H1 (cell line): ENCODE results near the gene CYTH1. TPM values are rescaled to one million over a fixed set of nuclear protein-coding genes. Genes with fewer than 3 reads are reported as not detected.

Experiments used
- CTCF ChIA-PET: fragments of 300-600 bp; sonication (Branson Sonifier 250); formaldehyde crosslinking; loops from one replicate; lab custom pipeline; 2021; ENCODE audit not compliant: partially characterized antibody; lab: Charles Lee
- POLR2A ChIA-PET: fragments of 300-600 bp; sonication (Branson Sonifier 250); formaldehyde crosslinking; loops from one replicate; lab custom pipeline; 2021; ENCODE audit warnings: inconsistent platforms; ENCODE audit not compliant: partially characterized antibody; lab: Charles Lee
- DNase-seq, 2 experiments: peaks; one replicate each; pipeline versions ENCODE4 v3.0.0 to v3.0.0-alpha.2; 2010 to 2022; ENCODE audit warnings: low spot score in 2 of 2, low read depth in 1 of 2, mixed read lengths in 1 of 2
- FAIRE-seq: peaks from 2 replicates; lab custom pipeline; 2011; peaks lifted over from hg19 to GRCh38; lab: Jason Lieb, UNC
- H2AFZ ChIP-seq: 2 replicates; pipeline ENCODE4 v1.8.1; 2012; ENCODE audit warnings: low read length, inconsistent platforms
- H2AK5ac ChIP-seq: 2 replicates; pipeline ENCODE4 v1.6.1; 2013; ENCODE audit warnings: low read depth, low read length
- H2BK120ac ChIP-seq: replicated peaks from 2 replicates; pipeline ENCODE3; 2013; ENCODE audit warnings: low read depth, low read length, inconsistent platforms
- H2BK12ac ChIP-seq: 2 replicates; pipeline ENCODE4 v1.6.1; 2013; ENCODE audit warnings: low read depth, low read length
- H2BK15ac ChIP-seq: 2 replicates; pipeline ENCODE4 v1.6.1; 2013; ENCODE audit warnings: low read length
- H2BK20ac ChIP-seq: 2 replicates; pipeline ENCODE4 v1.6.1; 2013; ENCODE audit warnings: low read length
- H2BK5ac ChIP-seq: 2 replicates; pipeline ENCODE4 v1.6.1; 2013; ENCODE audit warnings: low read depth, low read length
- H3K14ac ChIP-seq: 2 replicates; pipeline ENCODE4 v1.6.1; 2013; ENCODE audit warnings: inconsistent platforms; ENCODE audit not compliant: insufficient read length
- H3K18ac ChIP-seq: 2 replicates; pipeline ENCODE4 v1.6.1; 2013; ENCODE audit warnings: low read length; ENCODE audit errors: extremely low read depth
- H3K23ac ChIP-seq: 2 replicates; pipeline ENCODE4 v1.6.1; 2013; ENCODE audit warnings: inconsistent platforms; ENCODE audit not compliant: insufficient read length
- H3K23me2 ChIP-seq: 2 replicates; pipeline ENCODE4 v1.6.1; 2013; ENCODE audit warnings: low read depth, low read length
- H3K27ac ChIP-seq: 2 replicates; pipeline ENCODE4 v1.6.1; 2011; ENCODE audit warnings: low read depth, low read length, inconsistent platforms
- H3K27me3 ChIP-seq, 4 experiments: replicated peaks in 1 of 4; 1 replicate in 1 of 4; 2 replicates in 3 of 4; pipeline versions ENCODE4 v1.6.1 to v1.8.1; 2011 to 2013; ENCODE audit warnings: low read length in 3 of 4, mild to moderate bottlenecking in 3 of 4, inconsistent platforms in 2 of 4, mixed read lengths in 2 of 4, moderate library complexity in 1 of 4; ENCODE audit not compliant: control insufficient read depth in 3 of 4, insufficient read depth in 3 of 4; ENCODE audit errors: extremely low read depth in 1 of 4
- H3K36me3 ChIP-seq, 4 experiments: 2 replicates each; pipeline versions ENCODE4 v1.6.1 to v1.8.1; 2011 to 2013; ENCODE audit warnings: mild to moderate bottlenecking in 4 of 4, low read length in 3 of 4, moderate library complexity in 2 of 4, control low read depth in 1 of 4, inconsistent platforms in 1 of 4; ENCODE audit not compliant: insufficient read depth in 4 of 4, control insufficient read depth in 2 of 4
- H3K4ac ChIP-seq: replicated peaks from 2 replicates; pipeline ENCODE3; 2013; ENCODE audit warnings: low read length, low read depth, mixed read lengths, inconsistent platforms; ENCODE audit not compliant: insufficient read length
- H3K4me1 ChIP-seq, 4 experiments: replicated peaks in 1 of 4; 1 replicate in 1 of 4; 2 replicates in 3 of 4; pipeline versions ENCODE4 v1.6.1 to v1.8.1; 2011 to 2013; ENCODE audit warnings: low read length in 3 of 4, inconsistent platforms in 2 of 4, mixed read lengths in 1 of 4; ENCODE audit not compliant: insufficient read depth in 4 of 4, control insufficient read depth in 3 of 4
- H3K4me2 ChIP-seq, 2 experiments: 2 replicates each; pipeline versions ENCODE4 v1.6.1 to v1.8.1; 2011 to 2013; ENCODE audit warnings: low read depth in 2 of 2, low read length in 2 of 2, control low read depth in 1 of 2, inconsistent platforms in 1 of 2, mild to moderate bottlenecking in 1 of 2; ENCODE audit not compliant: insufficient read depth in 1 of 2
- H3K4me3 ChIP-seq, 4 experiments: fragments of 200-600, 300-600 bp in 1 of 4; sonication (generic), shearing (Covaris generic), sonication (Bioruptor Twin) in 1 of 4; 2 replicates each; pipeline versions ENCODE4 v1.5.1 to v1.8.1; 2011 to 2016; ENCODE audit warnings: low read length in 4 of 4, low read depth in 3 of 4, control low read depth in 2 of 4, inconsistent platforms in 2 of 4, mild to moderate bottlenecking in 2 of 4, mixed read lengths in 1 of 4, moderate library complexity in 1 of 4; ENCODE audit not compliant: insufficient read depth in 2 of 4; ENCODE audit errors: extremely low read depth in 1 of 4
- H3K56ac ChIP-seq: replicated peaks from 2 replicates; pipeline ENCODE3; 2013; ENCODE audit warnings: low read depth, mild to moderate bottlenecking, mixed read lengths, low read length, inconsistent platforms; ENCODE audit not compliant: insufficient read length
- H3K79me1 ChIP-seq: 2 replicates; pipeline ENCODE4 v1.6.1; 2013; ENCODE audit warnings: low read depth, low read length, control low read depth
- H3K79me2 ChIP-seq, 2 experiments: 2 replicates each; pipeline versions ENCODE4 v1.6.1 to v1.8.1; 2012 to 2013; ENCODE audit warnings: low read length in 2 of 2, mild to moderate bottlenecking in 2 of 2, inconsistent platforms in 1 of 2; ENCODE audit not compliant: insufficient read depth in 2 of 2, control insufficient read depth in 1 of 2
- H3K9ac ChIP-seq, 4 experiments: replicated peaks in 1 of 4; 1 replicate in 1 of 4; 2 replicates in 3 of 4; pipeline versions ENCODE4 v1.6.1 to v1.8.1; 2011 to 2013; ENCODE audit warnings: low read depth in 3 of 4, low read length in 3 of 4, control low read depth in 2 of 4, mild to moderate bottlenecking in 2 of 4, moderate library complexity in 2 of 4, inconsistent platforms in 1 of 4; ENCODE audit errors: extremely low read depth in 1 of 4
- H3K9me3 ChIP-seq, 2 experiments: 2 replicates each; pipeline versions ENCODE4 v1.6.1 to v1.8.1; 2012 to 2013; ENCODE audit warnings: mild to moderate bottlenecking in 2 of 2, moderate library complexity in 2 of 2, control low read depth in 1 of 2, inconsistent platforms in 1 of 2, low read depth in 1 of 2, low read length in 1 of 2, mixed read lengths in 1 of 2; ENCODE audit not compliant: insufficient read depth in 2 of 2
- H4K20me1 ChIP-seq, 2 experiments: replicated peaks in 1 of 2; 2 replicates each; pipeline versions ENCODE3 to v1.8.1; 2011 to 2013; ENCODE audit warnings: inconsistent platforms in 2 of 2, low read length in 2 of 2, mild to moderate bottlenecking in 1 of 2; ENCODE audit not compliant: insufficient read depth in 2 of 2, control insufficient read depth in 1 of 2
- H4K5ac ChIP-seq: 2 replicates; pipeline ENCODE4 v1.6.1; 2013; ENCODE audit warnings: low read length, low read depth, mixed read lengths, inconsistent platforms; ENCODE audit not compliant: insufficient read length
- H4K8ac ChIP-seq: 2 replicates; pipeline ENCODE4 v1.8.0; 2013; ENCODE audit warnings: mild to moderate bottlenecking, moderate library complexity, low read length, inconsistent platforms; ENCODE audit not compliant: insufficient read depth; ENCODE audit errors: extremely low read depth
- H4K91ac ChIP-seq: replicated peaks from 2 replicates; pipeline ENCODE3; 2013; ENCODE audit warnings: low read length, mixed read lengths, inconsistent platforms; ENCODE audit not compliant: insufficient read length
- ATF3 ChIP-seq: IDR thresholded peaks from 2 replicates; pipeline ENCODE4 v1.6.1; 2011; ENCODE audit warnings: low read depth, mild to moderate bottlenecking, low read length; ENCODE audit not compliant: insufficient read depth
- CBX5 ChIP-seq: fragments of 300-800, 300-1000 bp; sonication (generic); IDR thresholded peaks from 2 replicates; pipeline ENCODE4 v1.7.1; 2016; ENCODE audit warnings: antibody characterized with exemption, low read length, low read depth
- SP2 ChIP-seq: IDR thresholded peaks from 2 replicates; pipeline ENCODE4 v1.6.1; 2012; ENCODE audit warnings: mild to moderate bottlenecking, low read length, inconsistent platforms
- YY1 ChIP-seq: IDR thresholded peaks from 2 replicates; pipeline ENCODE4 v1.6.1; 2011; ENCODE audit warnings: low read depth, mild to moderate bottlenecking, low read length
- WGBS, 2 experiments: shearing (Covaris generic) in 1 of 2; methylation state at CpG; one replicate each; pipeline versions ENCODE4 v1.1.6 to v1.1.7; 2013 to 2015; ENCODE audit warnings: low lambda C conversion rate in 2 of 2, mixed read lengths in 2 of 2, inconsistent platforms in 1 of 2, low coverage in 1 of 2, missing lambda C conversion rate in 1 of 2; ENCODE audit not compliant: insufficient replicate concordance in 2 of 2, insufficient coverage in 1 of 2, insufficient read length in 1 of 2; ENCODE audit errors: extremely low coverage in 1 of 2, missing lambda C conversion rate in 1 of 2; 5-methylcytosine and 5-hydroxymethylcytosine counted together
- polyA plus RNA-seq, 7 experiments: library from polyadenylated mRNA; depleted of rRNA in 3 of 7; stranded (reverse) in 5 of 7; unstranded in 2 of 7; fragments of >200 nt in 5 of 7; fragments of 200-250 nt in 2 of 7; gene quantifications; 1 replicate in 5 of 7; 2 replicates in 1 of 7; 4 replicates in 1 of 7; pipeline versions ENCODE4 v1.2.1 to v1.2.3, GENCODE V29; 2011 to 2013; ENCODE audit warnings: missing spikeins in 2 of 7, mixed read lengths in 2 of 7
- total RNA-seq: library from RNA; stranded (reverse); fragmentation: NEBNext Ultra II Directional; extraction: Animal tissue kit (Norgen Biotek cat#: 25700); gene quantifications from 2 replicates; pipeline ENCODE4 v1.2.1, GENCODE V29; 2021

The CYTH1 gene
- total and polyA plus RNA-seq, 2 of the 8 experiments (the other 6 are each of a cell fraction or from before 2014, with no cell fraction given), result 12.8 to 14.8 TPM

- H3K23ac ChIP-seq, result no peak overlapping the region
- H3K18ac ChIP-seq, result no peak overlapping the region
- no peak overlapping the region for H2BK120ac ChIP-seq
- H4K8ac ChIP-seq, result no peak overlapping the region
- H4K91ac ChIP-seq, result no peak overlapping the region
- H3K56ac ChIP-seq, result no peak overlapping the region
- no peak overlapping the region for H2BK12ac ChIP-seq
- no peaks in the 10 kb centered on the region; a peak in 2 of 7 replicates for H3K4me1 ChIP-seq
- H3K23me2 ChIP-seq, result peaks cover 7% of the 10 kb centered on the region
- DNase-seq, result no peak
- H3K79me2 ChIP-seq, result no peaks in the 10 kb centered on the region
- no peaks in the 10 kb centered on the region; a peak in 1 of 7 replicates for H3K27me3 ChIP-seq
- no peak overlapping the region for H2BK20ac ChIP-seq
- no peak overlapping the region for H2BK5ac ChIP-seq
- H3K27ac ChIP-seq, result no peak overlapping the region
- H2AK5ac ChIP-seq, result no peak overlapping the region
- 90% methylated on average over 12 of the region's 12 CpGs; no CpG with 5 or more reads in 1 of the 2 experiments for WGBS, 2 experiments
- peaks cover 0 to 3% of the 10 kb centered on the region in 2 experiments for H4K20me1 ChIP-seq
- POLR2A ChIA-PET, result interaction anchor here (0.6 to 1.7 kb wide), 8 partner anchors 9 to 118 kb away, joined by 3 to 11 read pairs (median 4); partner anchors contain the start of genes CEP295NL and USP36
- no peaks in the 10 kb centered on the region for H3K79me1 ChIP-seq
- no peak overlapping the region for H2BK15ac ChIP-seq
- 0 out of 8 replicates have a peak, but pooled peaks cover 0 to 2% (median 0%) of the 10 kb centered on the region in 4 experiments for H3K36me3 ChIP-seq
- H3K4me3 ChIP-seq, result no peak overlapping the region
- no peak overlapping the region for H3K4ac ChIP-seq
- no peak overlapping the region for H3K9ac ChIP-seq
- CTCF ChIA-PET, result interaction anchor here (0.9 to 2.8 kb wide), 4 partner anchors 14 to 288 kb away, joined by 3 to 11 read pairs (median 3); no protein-coding TSS in a partner anchor
- H2AFZ ChIP-seq, result no peak overlapping the region
- no peak overlapping the region for H4K5ac ChIP-seq
- TF ChIP-seq ATF3 (no peak), CBX5 (no peak), YY1 (no peak), SP2 (no peak)
- TF ChIP-seq, all 59 proteins: peak for 0
- Histone ChIP-seq H3K14ac (no peak overlapping the region), H3K4me2 (no peak overlapping the region), H3K9me3 (no peaks in the 10 kb centered on the region)
- FAIRE-seq, result no peak
These were observed 3.1 kb upstream of the CYTH1 start for GRCh38 chr17:78785011-78785662.
